Middle frontal gyrus (tissue), 1 donor: ENCODE data around the gene TMC8.

Source experiments
- DNase-seq: peaks from one replicate; pipeline ENCODE4 v3.0.0-alpha.2; 2015; ENCODE audit warnings: low spot score; ENCODE audit errors: extremely low spot score

Gene TMC8

GRCh38 chr17:78179372-78179771 lies 48.8 kb downstream of the TMC8 start:
- no peak for DNase-seq

- DNase-seq: no peak
Observed at GRCh38 chr17:78180083-78180482, 49.5 kb downstream of the TMC8 start.

GRCh38 chr17:78180508-78180907 lies 49.9 kb downstream of the TMC8 start:
- no peak for DNase-seq

- no peak for DNase-seq
Observed at GRCh38 chr17:78182504-78182903, 51.9 kb downstream of the TMC8 start.

GRCh38 chr17:78183916-78184315 lies 53.3 kb downstream of the TMC8 start:
- no peak for DNase-seq

- DNase-seq: no peak
Observed at GRCh38 chr17:78184351-78184750, 53.8 kb downstream of the TMC8 start.

GRCh38 chr17:78184868-78185267 lies 54.3 kb downstream of the TMC8 start:
- no peak for DNase-seq

- no peak for DNase-seq
Observed at GRCh38 chr17:78185981-78186691, 55.6 kb downstream of the TMC8 start.

- peak; percentile 93 for DNase-seq
Observed at GRCh38 chr17:78186692-78187595, 56.4 kb downstream of the TMC8 start, which contains the start of the genes AFMID and TK1. Gene AFMID (plus strand): TSS chr17:78187362. CDS start chr17:78187371, 9 bp downstream. Gene TK1 (minus strand): TSS chr17:78187052. CDS start chr17:78186994, 58 bp downstream.
